GM18867 (cell line): Measurements from ENCODE around the gene CSNK1D.
A peak's percentile ranks its signal among the peaks of the same experiment; 100 is the strongest.

Experiments used
- ATAC-seq: cut with Tn5 transposase; IDR thresholded peaks from one replicate; pipeline ENCODE4 v1.9.1; 2021; ENCODE audit warnings: mild to moderate bottlenecking, moderate library complexity; ENCODE audit not compliant: unreplicated experiment

Gene CSNK1D

DNA sequence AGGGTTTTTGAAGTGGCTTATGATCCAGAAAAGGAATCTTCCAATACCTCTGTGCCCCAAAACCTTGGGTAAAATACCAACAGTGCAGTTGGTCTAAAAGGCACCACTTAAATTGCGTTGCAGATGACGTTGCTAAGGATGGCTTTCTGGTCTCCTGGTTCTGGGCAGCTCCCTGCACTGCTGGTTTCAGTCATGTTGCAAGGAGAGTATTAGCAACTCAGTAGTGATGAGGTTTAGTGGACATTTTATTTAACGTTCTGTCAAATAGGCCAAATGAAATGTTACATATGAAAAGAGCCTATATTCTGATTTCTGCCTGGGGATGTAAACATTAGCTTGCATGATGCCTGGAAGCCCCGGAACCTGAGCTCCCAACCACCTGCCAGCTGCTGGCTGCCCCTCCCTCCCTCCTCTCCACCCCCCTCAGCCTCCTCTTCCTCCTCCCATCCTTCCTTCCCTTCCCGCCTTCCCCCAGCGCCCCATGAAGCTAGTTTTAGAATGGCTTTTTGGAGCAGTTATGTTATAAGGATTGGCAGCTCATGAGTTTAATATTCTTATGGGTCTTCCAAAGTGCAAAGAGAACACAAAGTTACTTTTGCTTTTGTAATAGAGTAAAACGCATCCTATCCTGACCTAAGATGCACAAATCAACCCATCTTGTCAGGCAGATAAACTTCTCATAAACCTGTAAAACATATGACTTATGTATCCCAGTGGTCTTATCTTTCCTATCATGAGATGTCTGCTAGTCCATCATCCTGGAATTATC is 23.2 kb upstream of the CSNK1D start:
- no peak for ATAC-seq

DNA sequence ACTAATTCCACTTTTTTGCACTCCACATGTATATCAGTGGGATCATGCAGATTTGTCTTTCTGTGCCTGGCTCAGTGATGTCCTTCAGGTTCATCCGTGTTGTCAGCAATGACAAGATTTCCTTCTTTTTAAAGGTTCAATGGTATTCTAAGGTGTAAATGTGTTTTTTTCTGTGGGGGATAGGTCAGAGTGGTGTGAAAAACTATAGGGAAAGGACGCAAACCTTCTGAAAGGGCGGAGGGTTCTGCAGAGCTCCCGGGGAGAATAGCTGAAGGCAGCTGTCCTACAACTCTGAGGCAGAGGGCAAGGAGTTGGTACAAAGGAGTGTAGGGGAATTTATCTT is 21.9 kb upstream of the CSNK1D start:
- no peak for ATAC-seq

DNA sequence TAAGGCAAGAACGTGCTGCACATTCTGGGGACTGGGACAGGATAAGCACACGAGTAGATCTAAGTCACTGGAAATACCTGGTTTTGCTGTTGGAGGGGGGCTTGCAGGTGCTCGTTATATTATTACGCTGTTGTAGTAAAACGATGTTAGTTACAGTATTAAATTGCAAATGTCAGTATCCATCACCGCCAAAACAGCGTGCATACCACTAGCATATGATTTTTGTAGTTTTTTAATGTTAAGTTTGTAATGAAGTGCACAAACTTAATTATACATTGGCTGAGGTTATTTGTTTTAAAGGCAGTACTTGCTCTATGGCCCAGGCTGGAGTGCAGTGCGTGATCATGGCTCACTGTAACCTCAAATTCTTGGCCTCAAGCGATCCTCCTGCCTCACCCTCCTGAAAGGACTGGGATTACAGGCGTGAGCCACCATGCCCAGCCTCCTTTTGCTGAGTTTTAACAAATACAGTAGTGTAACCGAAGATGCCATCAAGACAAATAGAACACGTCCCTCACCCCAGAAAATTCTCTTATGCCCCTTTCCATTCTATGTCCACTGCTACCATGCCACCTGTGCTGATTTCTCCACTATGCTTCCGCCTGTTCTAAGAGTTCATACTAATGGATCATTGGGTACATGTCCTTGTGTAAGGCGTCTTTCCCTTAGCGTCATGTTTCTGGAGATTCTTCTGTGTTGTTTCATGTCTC is 20.7 kb upstream of the CSNK1D start:
- ATAC-seq, result no peak

- peak; percentile 95 for ATAC-seq
Observed at GRCh38 chr17:82292251-82293154, 19.0 kb upstream of the CSNK1D start.

DNA sequence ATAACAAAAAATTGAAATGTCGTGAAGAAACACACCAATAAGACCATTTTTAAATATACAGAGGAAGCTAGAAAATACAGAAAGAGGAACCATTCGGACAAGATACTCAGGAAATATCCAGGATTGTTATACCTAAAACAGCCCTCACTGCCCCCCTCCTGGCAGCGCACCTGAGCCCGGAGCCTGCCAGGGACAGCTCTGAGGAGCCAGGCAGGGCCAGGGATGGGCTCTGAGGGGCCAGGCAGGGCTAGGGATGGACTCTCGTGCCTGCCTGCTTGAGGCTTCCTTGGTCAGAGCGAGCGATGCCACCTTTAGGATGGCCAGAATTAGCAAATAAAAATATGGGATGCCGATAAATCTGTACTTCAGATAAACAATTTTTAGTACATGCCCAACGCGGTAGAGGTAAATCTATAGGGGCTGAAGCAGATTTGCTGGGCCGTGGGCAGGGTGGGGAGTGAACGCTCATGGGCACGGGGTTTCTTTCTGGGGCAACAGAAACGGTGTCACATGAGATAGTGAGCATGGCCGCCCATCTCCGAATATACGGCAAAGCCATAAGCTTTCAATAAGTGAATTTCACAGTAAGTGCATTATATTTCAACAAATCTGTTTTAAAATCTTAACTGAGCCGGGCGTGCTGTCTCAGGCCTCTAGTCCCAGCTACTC is 18.2 kb upstream of the CSNK1D start:
- ATAC-seq, result no peak

DNA sequence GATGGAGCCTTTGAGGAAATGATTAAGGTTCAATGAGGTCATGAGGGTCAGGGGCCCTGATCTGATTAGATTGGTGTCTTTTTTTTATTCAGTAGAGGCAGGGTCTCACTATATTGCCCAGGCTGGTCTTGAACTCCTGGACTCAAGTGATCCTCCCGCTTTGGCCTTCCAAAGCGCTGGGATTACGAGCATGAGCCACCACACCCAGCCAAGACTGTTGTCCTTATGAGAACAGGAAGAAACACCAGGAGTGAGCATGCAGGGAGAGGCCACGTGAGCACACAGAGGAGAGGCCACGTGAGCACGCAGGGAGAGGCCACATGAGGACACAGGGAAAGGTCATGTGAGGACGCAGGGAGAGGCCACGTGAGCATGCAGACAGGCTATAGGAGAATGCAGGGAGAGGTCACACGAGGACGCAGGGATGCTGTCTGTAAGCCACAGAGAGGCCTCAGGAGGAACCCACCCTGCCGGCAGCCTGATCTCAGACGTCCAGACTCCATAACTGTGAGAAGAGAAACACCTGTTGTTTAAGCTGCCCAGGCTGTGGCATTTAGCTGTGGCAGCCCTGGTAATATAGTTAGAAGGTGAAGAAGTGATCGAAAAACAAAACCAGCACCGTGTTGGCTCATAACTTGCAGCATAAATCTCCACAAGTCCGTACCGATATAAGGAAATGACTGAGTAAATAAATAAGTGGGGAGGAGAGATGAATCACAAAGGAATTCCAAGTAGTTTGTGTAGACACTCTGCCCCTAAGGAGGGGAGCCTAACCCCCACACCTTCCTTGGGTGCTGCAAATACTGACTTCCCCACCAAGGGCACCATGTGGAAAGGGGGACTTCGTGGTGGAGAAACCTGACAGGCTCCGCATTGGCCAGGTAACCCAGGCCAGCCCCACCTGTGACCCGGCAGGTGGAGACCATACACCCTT is 14.6 kb upstream of the CSNK1D start:
- no peak for ATAC-seq

DNA sequence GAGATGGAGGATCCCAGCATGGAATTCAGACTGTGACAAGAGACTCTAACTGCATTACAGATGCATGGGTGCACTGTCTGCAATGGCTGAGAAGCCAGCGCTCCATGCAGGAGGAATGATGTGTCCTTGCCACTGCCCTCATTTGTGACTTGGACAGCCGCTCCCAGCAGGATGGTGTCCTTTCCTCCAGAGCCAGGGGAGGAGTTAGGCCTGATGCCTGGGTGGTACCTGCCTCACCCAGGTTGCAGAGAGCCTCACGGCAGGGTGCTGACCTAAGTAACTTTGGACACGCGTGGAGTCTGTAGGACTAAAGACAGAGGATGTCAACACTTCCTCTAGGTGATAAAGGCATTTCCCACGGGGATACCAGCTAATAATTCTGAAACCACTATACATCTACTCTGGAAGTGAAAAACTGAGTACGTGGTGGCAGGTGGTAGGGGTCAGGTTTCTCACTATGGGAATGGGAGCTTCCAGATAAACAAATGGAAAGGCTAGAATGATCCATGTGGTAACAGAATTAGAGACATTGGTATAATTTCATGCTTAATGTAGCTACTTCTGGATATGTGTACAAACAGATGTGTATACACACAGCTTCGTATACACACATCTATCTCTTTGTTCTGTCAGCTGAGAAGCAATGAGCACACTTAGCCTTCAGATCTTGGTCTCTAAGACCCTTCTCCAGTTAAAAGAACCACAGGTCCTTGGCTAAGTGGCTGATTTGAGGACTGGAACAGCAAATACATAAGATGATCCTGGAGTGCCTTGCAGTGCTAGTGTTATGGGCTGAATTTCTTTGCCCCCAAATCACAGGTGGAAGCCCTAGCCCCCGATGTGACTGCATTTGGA is 13.7 kb upstream of the CSNK1D start:
- no peak for ATAC-seq

- ATAC-seq, result no peak
Observed at GRCh38 chr17:82285141-82285540, 11.6 kb upstream of the CSNK1D start.

- no peak for ATAC-seq
Observed at GRCh38 chr17:82283208-82283749, 9.8 kb upstream of the CSNK1D start.

GRCh38 chr17:82282239-82283207 is 9.0 kb upstream of the CSNK1D start:
- no peak for ATAC-seq

- ATAC-seq, result no peak
Observed at GRCh38 chr17:82281502-82282238, 8.2 kb upstream of the CSNK1D start.

DNA sequence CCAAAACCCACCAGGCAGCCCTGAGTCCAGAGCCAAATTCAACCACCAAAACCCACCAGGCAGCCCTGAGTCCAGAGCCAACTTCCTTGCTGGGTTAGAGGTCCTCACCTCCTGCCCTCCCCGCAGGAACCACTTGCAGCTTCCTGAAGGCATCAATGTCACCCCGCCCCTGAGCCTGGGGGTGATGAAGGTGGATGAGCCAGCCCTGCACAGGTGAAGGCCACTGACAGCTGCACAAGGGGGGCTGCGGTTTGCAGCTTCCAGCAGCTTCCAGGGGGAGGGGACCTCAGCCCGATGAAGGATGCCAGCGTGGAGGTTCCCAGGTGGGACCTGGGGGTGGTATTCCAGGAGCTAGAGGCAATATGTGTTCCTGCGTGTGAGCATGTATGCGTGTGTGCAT is 7.6 kb upstream of the CSNK1D start:
- no peak for ATAC-seq

DNA sequence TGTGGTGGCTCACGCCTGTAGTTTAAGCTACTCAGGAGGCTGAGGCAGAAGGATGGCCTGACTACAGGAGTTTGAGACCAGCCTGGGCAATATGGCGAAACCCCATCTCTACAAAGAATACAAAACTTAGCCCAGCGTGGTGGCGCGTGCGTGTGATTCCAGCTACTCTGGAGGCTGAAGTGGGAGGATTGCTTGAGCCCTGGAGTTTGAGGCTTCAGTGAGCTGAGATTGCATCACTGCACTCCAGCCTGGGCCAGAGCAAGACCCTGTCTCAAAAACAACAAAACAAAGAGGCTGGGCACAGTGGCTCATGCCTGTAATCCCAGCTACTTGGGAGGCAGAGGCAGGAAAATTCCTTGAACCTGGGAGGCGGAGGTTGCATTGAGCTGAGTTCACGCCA is 7.0 kb upstream of the CSNK1D start:
- no peak for ATAC-seq

DNA sequence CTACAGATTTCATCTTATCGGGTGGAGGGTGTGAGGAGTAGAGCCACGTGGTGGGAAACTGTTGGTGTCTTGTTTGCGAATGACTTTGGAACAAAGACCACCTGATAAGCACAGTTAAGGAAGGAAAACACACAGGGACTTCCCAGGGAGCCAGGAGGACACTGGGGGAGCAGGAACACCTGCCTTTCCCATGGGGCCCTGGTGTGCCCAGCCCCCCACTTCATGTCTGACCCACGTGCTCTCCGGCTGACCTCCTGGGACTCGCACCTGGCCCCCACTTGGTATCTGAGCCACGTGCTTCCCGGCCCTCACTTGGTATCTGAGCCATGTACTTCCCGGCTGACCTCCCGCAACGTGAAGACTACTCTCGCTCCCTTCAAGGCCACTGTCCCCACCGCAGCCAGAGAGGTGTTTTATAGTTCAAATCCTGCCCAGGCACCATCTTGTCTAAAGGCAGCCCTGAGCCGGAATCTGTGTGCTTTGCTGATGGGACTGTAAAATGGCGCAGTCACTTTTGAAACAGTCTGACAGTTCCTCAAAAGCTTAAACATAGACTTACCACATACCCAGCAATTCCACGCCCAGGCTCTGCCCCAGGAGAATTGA is 5.4 kb upstream of the CSNK1D start:
- no peak for ATAC-seq

DNA sequence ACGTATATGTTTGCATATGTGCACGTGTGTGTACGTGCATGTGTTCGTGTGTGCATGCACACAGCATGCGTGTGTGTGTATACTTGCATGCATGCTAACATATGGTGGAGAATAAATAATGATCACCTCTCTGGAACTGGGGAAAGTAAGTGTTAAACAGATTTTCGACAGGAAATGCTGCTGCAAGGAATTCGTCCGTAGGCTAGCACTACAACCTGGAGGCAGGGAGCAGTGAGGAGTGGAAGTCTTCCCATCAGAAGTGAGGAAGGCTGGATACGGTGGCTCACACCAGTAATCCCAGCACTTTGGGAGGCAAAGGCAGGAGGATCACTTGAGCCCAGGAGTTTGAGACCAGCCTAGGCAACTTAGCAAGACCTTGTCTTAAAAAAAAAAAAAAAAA is 4.8 kb upstream of the CSNK1D start:
- no peak for ATAC-seq

DNA sequence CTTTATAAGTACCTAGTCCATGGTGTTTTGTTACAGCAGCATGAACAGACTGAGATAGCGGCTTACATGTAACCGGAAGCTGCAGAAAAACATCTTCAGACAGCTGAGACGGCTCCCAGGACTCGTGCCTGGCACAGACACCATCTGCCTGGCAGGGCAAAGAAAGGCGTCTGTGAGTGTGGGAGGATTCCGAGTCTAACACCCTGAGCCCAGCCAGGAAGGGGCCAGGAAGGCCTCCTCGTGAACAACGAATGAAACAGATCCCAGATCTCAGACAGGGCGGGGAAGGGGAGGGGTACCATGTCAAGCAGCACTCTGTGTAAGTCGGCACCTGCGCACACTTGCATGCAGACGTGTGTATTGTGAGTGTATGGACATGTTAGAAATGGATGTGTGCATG is 4.4 kb upstream of the CSNK1D start:
- no peak for ATAC-seq

DNA sequence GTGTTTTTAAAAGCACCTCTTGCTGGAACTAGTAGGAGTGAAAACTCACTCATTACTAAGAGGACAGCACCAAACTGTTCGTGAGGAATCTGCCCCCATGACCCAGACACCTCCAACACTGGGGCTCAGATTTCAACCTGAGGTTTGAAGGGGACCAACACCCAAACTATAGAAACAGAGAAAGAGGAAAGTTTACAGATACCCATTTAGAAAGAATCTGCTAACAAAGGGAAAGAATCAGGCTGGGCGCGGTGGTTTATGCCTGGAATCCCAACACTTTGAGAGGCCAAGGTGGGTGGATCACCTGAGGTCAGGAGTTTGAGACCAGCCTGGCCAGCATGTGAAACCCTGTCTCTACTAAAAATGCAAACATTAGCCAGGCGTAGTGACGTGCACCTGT is 3.4 kb upstream of the CSNK1D start:
- ATAC-seq, result no peak
